GM18907 (cell line): Measurements from ENCODE around the gene PTGDS.

Source experiments
- ATAC-seq: cut with Tn5 transposase; IDR thresholded peaks from one replicate; pipeline ENCODE4 v1.9.1; 2021; ENCODE audit warnings: mild to moderate bottlenecking, moderate library complexity; ENCODE audit not compliant: unreplicated experiment

Gene PTGDS

GRCh38 chr9:136972335-136972734 is 5.0 kb upstream of the PTGDS start:
- no peak for ATAC-seq

- no peak for ATAC-seq
These were observed 4.6 kb upstream of the PTGDS start for GRCh38 chr9:136972743-136973142.

- no peak for ATAC-seq
These were observed 3.4 kb upstream of the PTGDS start for GRCh38 chr9:136973618-136974617.

- no peak for ATAC-seq
These were observed 2.3 kb upstream of the PTGDS start for GRCh38 chr9:136974817-136975535.

- ATAC-seq, result no peak
These were observed 1.7 kb upstream of the PTGDS start for GRCh38 chr9:136975644-136976043.

- ATAC-seq, result no peak
These were observed 357 bp downstream of the PTGDS start for GRCh38 chr9:136977649-136978072.

- ATAC-seq, result no peak
These were observed 965 bp downstream of the PTGDS start for GRCh38 chr9:136978073-136978864.

GRCh38 chr9:136978865-136979544 is 1.7 kb downstream of the PTGDS start:
- no peak for ATAC-seq

- no peak for ATAC-seq
These were observed 2.7 kb downstream of the PTGDS start for GRCh38 chr9:136979769-136980587.

GRCh38 chr9:136980669-136981478 is 3.6 kb downstream of the PTGDS start:
- no peak for ATAC-seq

GRCh38 chr9:136981588-136982231 is 4.4 kb downstream of the PTGDS start:
- ATAC-seq, result no peak

GRCh38 chr9:136982232-136983051 is 5.1 kb downstream of the PTGDS start, which contains the start of gene LCNL1:
Gene LCNL1, plus strand, starts transcription at chr9:136982993. Its CDS starts 594 bp downstream, at chr9:136983587.
- ATAC-seq, result no peak

GRCh38 chr9:136983167-136983566 is 5.9 kb downstream of the PTGDS start:
- ATAC-seq, result no peak

GRCh38 chr9:136983656-136984314 is 6.5 kb downstream of the PTGDS start:
- ATAC-seq, result no peak

- no peak for ATAC-seq
These were observed 7.2 kb downstream of the PTGDS start for GRCh38 chr9:136984464-136985026.

- no peak for ATAC-seq
These were observed 7.8 kb downstream of the PTGDS start for GRCh38 chr9:136985027-136985602.
